ENCODE data around the gene OVCA2.
A peak's percentile ranks its signal among the peaks of the same experiment; 100 is the strongest.

Gene OVCA2

GRCh38 chr17:2054262-2054511, 12.4 kb downstream of the OVCA2 start:
- H3K27ac ChIP-seq (ENCODE audit: low read length), result no peak overlapping the region
- peak overlapping the region; percentile 99 for H3K4me2 ChIP-seq (ENCODE audit: insufficient read depth, low read length)
- H3K9ac ChIP-seq (ENCODE audit: low read depth, low read length), result peak overlapping the region; percentile 55; the same call in 1 of the 2 replicates
- no peaks in the 10 kb centered on the region for H3K9me3 ChIP-seq (ENCODE audit: insufficient read depth, low read length, severe bottlenecking)
- peaks cover 29% of the 10 kb centered on the region for H4K20me1 ChIP-seq (ENCODE audit: insufficient read depth, low read length)
- peak overlapping the region; percentile 49; the same call in 1 of the 2 replicates for H2AFZ ChIP-seq (ENCODE audit: low read depth, low read length)
- H3K79me2 ChIP-seq (ENCODE audit: insufficient read depth, low read length), result no peaks in the 10 kb centered on the region
- ATAC-seq (ENCODE audit: insufficient read depth, low read depth) (no peak), DNase-seq (no peak)
- peaks cover 39% of the 10 kb centered on the region for H3K27me3 ChIP-seq (ENCODE audit: insufficient read depth, low read length, poor library complexity)
- no peaks in the 10 kb centered on the region for H3K36me3 ChIP-seq (ENCODE audit: insufficient read depth, low read length)
- H3K4me1 ChIP-seq (ENCODE audit: insufficient read depth, low read length), result peaks cover 63% of the 10 kb centered on the region
- TF ChIP-seq CTCF (IDR thresholded peaks at IDR 0.05; ENCODE audit: borderline replicate concordance, extremely low read depth, low read length, poor library complexity, severe bottlenecking) (no peak), EZH2 (IDR thresholded peaks at IDR 0.05; ENCODE audit: borderline replicate concordance, low read depth, low read length, severe bottlenecking) (peak; percentile 7)
- peak overlapping the region; percentile 30 to 65; a peak in 2 of 4 replicates for H3K4me3 ChIP-seq (ENCODE audit: low read depth in 1 of 2, low read length in 2 of 2)

GRCh38 chr17:2054512-2055291, 12.9 kb downstream of the OVCA2 start, which contains the start of gene HIC1:
Gene HIC1, plus strand, starts transcription at chr17:2055103. Its CDS starts 1,588 bp downstream, at chr17:2056691.
- TF ChIP-seq EZH2 (IDR thresholded peaks at IDR 0.05; ENCODE audit: borderline replicate concordance, low read depth, low read length, severe bottlenecking) (no peak), CTCF (IDR thresholded peaks at IDR 0.05; ENCODE audit: borderline replicate concordance, extremely low read depth, low read length, poor library complexity, severe bottlenecking) (peak; percentile 86)
- H3K9ac ChIP-seq (ENCODE audit: low read depth, low read length), result peak within 1 kb of the TSS; percentile 58
- peak within 1 kb of the TSS; percentile 99 for H3K4me2 ChIP-seq (ENCODE audit: insufficient read depth, low read length)
- H3K36me3 ChIP-seq (ENCODE audit: insufficient read depth, low read length), result no peaks in the 10 kb centered on the region
- no peaks in the 10 kb centered on the region for H3K9me3 ChIP-seq (ENCODE audit: insufficient read depth, low read length, severe bottlenecking)
- H3K27me3 ChIP-seq (ENCODE audit: insufficient read depth, low read length, poor library complexity), result peaks cover 39% of the 10 kb centered on the region
- peaks cover 29% of the 10 kb centered on the region for H4K20me1 ChIP-seq (ENCODE audit: insufficient read depth, low read length)
- ATAC-seq (ENCODE audit: insufficient read depth, low read depth) (peak; percentile 76), DNase-seq (peak; percentile 75)
- H3K27ac ChIP-seq (ENCODE audit: low read length), result no peak within 1 kb of the TSS
- H2AFZ ChIP-seq (ENCODE audit: low read depth, low read length), result peak within 1 kb of the TSS; percentile 65
- peak within 1 kb of the TSS; percentile 30 to 65; a peak in 3 of 4 replicates for H3K4me3 ChIP-seq (ENCODE audit: low read depth in 1 of 2, low read length in 2 of 2)
- H3K4me1 ChIP-seq (ENCODE audit: insufficient read depth, low read length), result peaks cover 58% of the 10 kb centered on the region
- no peaks in the 10 kb centered on the region for H3K79me2 ChIP-seq (ENCODE audit: insufficient read depth, low read length)

- ATAC-seq (ENCODE audit: insufficient read depth, low read depth), result peak; percentile 4; the same call in 2 of the 3 replicates
- Histone ChIP-seq H3K9ac (ENCODE audit: low read depth, low read length) (peak overlapping the region; percentile 58), H2AFZ (ENCODE audit: low read depth, low read length) (peak overlapping the region; percentile 65), H3K9me3 (ENCODE audit: insufficient read depth, low read length, severe bottlenecking) (no peaks in the 10 kb centered on the region), H3K4me1 (ENCODE audit: insufficient read depth, low read length) (peaks cover 52% of the 10 kb centered on the region), H3K4me3 (ENCODE audit: low read depth in 1 of 2, low read length in 2 of 2) (peak overlapping the region; percentile 19 to 57; a peak in 3 of 4 replicates), H3K27me3 (ENCODE audit: insufficient read depth, low read length, poor library complexity) (peaks cover 39% of the 10 kb centered on the region), H3K79me2 (ENCODE audit: insufficient read depth, low read length) (no peaks in the 10 kb centered on the region), H3K4me2 (ENCODE audit: insufficient read depth, low read length) (peak overlapping the region; percentile 99), H3K27ac (ENCODE audit: low read length) (no peak overlapping the region), H4K20me1 (ENCODE audit: insufficient read depth, low read length) (peaks cover 29% of the 10 kb centered on the region), H3K36me3 (ENCODE audit: insufficient read depth, low read length) (no peaks in the 10 kb centered on the region)
- peak; percentile 93 for TF ChIP-seq EZH2 (IDR thresholded peaks at IDR 0.05; ENCODE audit: borderline replicate concordance, low read depth, low read length, severe bottlenecking)
- no peak for TF ChIP-seq CTCF (IDR thresholded peaks at IDR 0.05; ENCODE audit: borderline replicate concordance, extremely low read depth, low read length, poor library complexity, severe bottlenecking)
- DNase-seq, result peak; percentile 34
These were observed 13.7 kb downstream of the OVCA2 start for GRCh38 chr17:2055292-2056205.

Measured in DND-41 (cell line).